Measurements from ENCODE around the gene KIF13A. TPM values are rescaled to one million over a fixed set of nuclear protein-coding genes. Genes with fewer than 3 reads are reported as not detected.

Gene KIF13A
- total RNA-seq, 4 donors from 2014 or later, result 39.6 to 51.6 (median 43.2) TPM

- no peaks in the 10 kb centered on the region for H3K4me1 ChIP-seq
- H3K36me3 ChIP-seq, result no peaks in the 10 kb centered on the region
- H3K9me3 ChIP-seq, result no peaks in the 10 kb centered on the region
- no peak overlapping the region for H3K27ac ChIP-seq
- no peaks in the 10 kb centered on the region for H3K27me3 ChIP-seq
- no peak for TF ChIP-seq POLR2A (IDR thresholded peaks at IDR 0.05)
- no peak for TF ChIP-seq CTCF (IDR thresholded peaks at IDR 0.05)
- DNase-seq, result no peak
- no peak overlapping the region for H3K4me3 ChIP-seq
Measured at GRCh38 chr6:17870300-17871188, 116.9 kb downstream of the KIF13A start.

GRCh38 chr6:17869753-17870050, 117.7 kb downstream of the KIF13A start:
- Histone ChIP-seq H3K9me3 (no peaks in the 10 kb centered on the region), H3K4me1 (no peaks in the 10 kb centered on the region), H3K36me3 (no peaks in the 10 kb centered on the region), H3K27me3 (no peaks in the 10 kb centered on the region), H3K27ac (no peak overlapping the region), H3K4me3 (no peak overlapping the region)
- no peak for DNase-seq
- TF ChIP-seq POLR2A (IDR thresholded peaks at IDR 0.05), result no peak
- TF ChIP-seq CTCF (IDR thresholded peaks at IDR 0.05), result no peak

GRCh38 chr6:17869010-17869752, 118.3 kb downstream of the KIF13A start:
- no peaks in the 10 kb centered on the region for H3K4me1 ChIP-seq
- DNase-seq, result no peak
- no peaks in the 10 kb centered on the region for H3K27me3 ChIP-seq
- no peaks in the 10 kb centered on the region for H3K36me3 ChIP-seq
- no peak overlapping the region for H3K27ac ChIP-seq
- H3K9me3 ChIP-seq, result no peaks in the 10 kb centered on the region
- no peak overlapping the region for H3K4me3 ChIP-seq
- no peak for TF ChIP-seq POLR2A (IDR thresholded peaks at IDR 0.05)
- TF ChIP-seq CTCF (IDR thresholded peaks at IDR 0.05), result no peak

GRCh38 chr6:17867880-17868279, 119.6 kb downstream of the KIF13A start:
- Histone ChIP-seq H3K4me3 (no peak overlapping the region), H3K4me1 (no peaks in the 10 kb centered on the region), H3K9me3 (no peaks in the 10 kb centered on the region), H3K36me3 (no peaks in the 10 kb centered on the region), H3K27ac (peak overlapping the region in 1 of 4 donors; percentile 3), H3K27me3 (no peaks in the 10 kb centered on the region)
- TF ChIP-seq POLR2A (IDR thresholded peaks at IDR 0.05) (no peak), CTCF (IDR thresholded peaks at IDR 0.05) (no peak)
- DNase-seq, result no peak

GRCh38 chr6:17866876-17867444, 120.5 kb downstream of the KIF13A start:
- Histone ChIP-seq H3K36me3 (no peaks in the 10 kb centered on the region), H3K9me3 (no peaks in the 10 kb centered on the region), H3K4me1 (no peaks in the 10 kb centered on the region), H3K27me3 (no peaks in the 10 kb centered on the region), H3K4me3 (no peak overlapping the region), H3K27ac (no peak overlapping the region)
- TF ChIP-seq POLR2A (IDR thresholded peaks at IDR 0.05) (no peak), CTCF (IDR thresholded peaks at IDR 0.05) (no peak)
- DNase-seq, result no peak

All from Peyer's patch (tissue), 4 donors.